Spleen (tissue), 11 donors: Measurements from ENCODE around the gene C10orf105. TPM values are rescaled to one million over a fixed set of nuclear protein-coding genes. Genes with fewer than 3 reads are reported as not detected.

Experiments
- DNase-seq: peaks from one replicate; pipeline ENCODE4 v3.0.0-alpha.2; 2020
- H3K27ac ChIP-seq, 8 donors: fragments of 200-600 bp; sonication (generic) in 7 of 8; 1 replicate in 4 of 8; 2 replicates in 4 of 8; pipeline versions ENCODE4 v1.5.0 to v1.8.0; 2016 to 2021; ENCODE audit warnings: inconsistent platforms in 4 of 8, mild to moderate bottlenecking in 4 of 8, moderate library complexity in 1 of 8
- H3K27me3 ChIP-seq, 7 donors: fragments of 200-600 bp; sonication (generic) in 6 of 7; replicated peaks in 1 of 7; 1 replicate in 4 of 7; 2 replicates in 3 of 7; pipeline versions ENCODE4 v1.5.0 to v1.8.0; 2016 to 2021; ENCODE audit warnings: inconsistent platforms in 3 of 7, mild to moderate bottlenecking in 1 of 7
- H3K36me3 ChIP-seq, 6 donors: fragments of 200-600 bp; sonication (generic) in 5 of 6; 1 replicate in 4 of 6; 2 replicates in 2 of 6; pipeline versions ENCODE4 v1.5.0 to v1.8.0; 2016 to 2021; ENCODE audit warnings: inconsistent platforms in 2 of 6
- H3K4me1 ChIP-seq, 6 donors: fragments of 200-600 bp; sonication (generic) in 5 of 6; 1 replicate in 3 of 6; 2 replicates in 3 of 6; pipeline versions ENCODE4 v1.5.0 to v1.8.0; 2016 to 2021; ENCODE audit warnings: inconsistent platforms in 3 of 6
- H3K4me3 ChIP-seq, 8 donors: fragments of 200-600 bp; sonication (generic) in 7 of 8; 1 replicate in 4 of 8; 2 replicates in 4 of 8; pipeline versions ENCODE4 v1.5.0 to v1.8.0; 2016 to 2021; ENCODE audit warnings: inconsistent platforms in 4 of 8, mild to moderate bottlenecking in 4 of 8, moderate library complexity in 2 of 8
- H3K9me3 ChIP-seq, 8 donors: fragments of 200-600 bp; sonication (generic) in 7 of 8; 1 replicate in 4 of 8; 2 replicates in 4 of 8; pipeline versions ENCODE4 v1.5.0 to v1.8.0; 2016 to 2021; ENCODE audit warnings: inconsistent platforms in 4 of 8
- CTCF ChIP-seq, 11 experiments: fragments of 200-600 bp in 7 of 11; fragments of 450-650 bp in 4 of 11; sonication (generic) in 4 of 11; IDR thresholded peaks in 8 of 11; conservative IDR thresholded peaks in 3 of 11; 1 replicate in 7 of 11; 2 replicates in 4 of 11; pipeline versions ENCODE4 v1.4.0 to v1.8.0; 2016 to 2021; ENCODE audit warnings: antibody characterized with exemption in 11 of 11, inconsistent platforms in 4 of 11, mild to moderate bottlenecking in 1 of 11
- POLR2A ChIP-seq, 3 donors: fragments of 450-650 bp; IDR thresholded peaks; one replicate each; pipeline ENCODE4 v1.5.1; 2017; ENCODE audit warnings: antibody characterized with exemption in 3 of 3, mild to moderate bottlenecking in 1 of 3
- POLR2AphosphoS5 ChIP-seq, 3 donors: sonication (generic); formaldehyde crosslinking; IDR thresholded peaks; one replicate each; pipeline ENCODE4 v1.5.1; 2017; ENCODE audit warnings: antibody characterized with exemption in 3 of 3
- WGBS, 5 donors: extraction: QIAGEN DNeasy Blood & Tissue Kit in 3 of 5; methylation state at CpG; one replicate each; pipeline versions ENCODE4 v1.1.5 to v1.1.7; 2013 to 2018; 5-methylcytosine and 5-hydroxymethylcytosine counted together
- intact Hi-C: fragments of 100-400 bp; cut with DNase I; formaldehyde crosslinking; loops from one replicate; pipeline ENCODE4 v1.15.0; 2023; ENCODE audit warnings: low total_unique reads
- polyA plus RNA-seq, 3 donors: library from polyadenylated mRNA; stranded (reverse); fragments of 200-250 nt; gene quantifications; one replicate each; pipeline ENCODE4 v1.2.1, GENCODE V29; 2013
- total RNA-seq, 7 donors: library from RNA; depleted of rRNA in 3 of 7; stranded (reverse); fragments of >200 nt in 3 of 7; fragmentation: NEBNext Ultra II Directional in 4 of 7; extraction: Animal tissue kit (Norgen Biotek cat#: 25700) in 4 of 7; gene quantifications; one replicate each; pipeline versions ENCODE4 v1.1.0 to v1.2.1, GENCODE V29; 2016 to 2021
- donor health status: healthy with polysubstance abuse.
- donor health status: DM: no; HTN: no; CAD: no; lungs with moderate emphysema.
- donor health status: DM: no; HTN: no; CAD: no.
- donor health status: Bipolar disorder and iron deficiency.
- donor health status: healthy.
- donor health status: DM: no; HTN: no; CAD: no.
- donor health status: DM: yes; HTN: yes; CAD: no.

The C10orf105 gene
- total and polyA plus RNA-seq, 10 donors: 0.08 to 4.4 (median 2.6) TPM

DNA sequence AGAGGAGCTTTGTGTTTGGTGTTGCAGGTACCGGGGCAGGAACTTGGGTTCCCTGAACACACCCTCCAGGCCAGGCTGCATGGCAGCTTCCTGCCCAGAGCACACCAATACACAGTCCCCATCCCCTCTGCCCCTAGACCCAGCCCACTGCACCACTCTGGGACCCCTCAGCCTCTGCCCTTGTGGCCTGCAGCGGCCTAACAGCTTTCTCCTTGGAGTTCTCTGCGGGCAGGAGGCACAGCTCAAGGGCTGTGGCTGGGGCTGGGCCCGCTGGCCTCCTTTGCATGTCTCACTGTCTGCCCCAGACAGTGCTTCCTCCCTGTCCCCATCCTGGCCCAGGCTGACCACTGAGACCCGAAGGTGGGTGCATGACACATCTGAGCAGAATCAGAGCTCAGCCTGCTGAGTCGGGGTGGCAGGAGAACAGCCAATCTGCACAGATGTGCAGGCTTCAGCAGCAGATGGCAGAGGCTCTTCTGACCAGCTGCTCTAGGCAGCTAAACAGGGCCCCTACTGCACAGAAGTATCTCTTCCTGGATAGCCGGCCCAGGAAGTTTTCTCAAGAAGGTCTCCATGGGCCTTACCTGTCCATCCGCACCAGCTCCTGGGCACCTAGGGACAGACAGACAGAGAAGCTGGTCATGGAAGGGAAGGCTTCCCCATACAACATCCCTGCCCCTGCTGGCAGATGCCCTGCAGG lies 33.0 kb upstream of the C10orf105 start:
- TF ChIP-seq POLR2A (IDR thresholded peaks at IDR 0.05): no peak
- no peak for TF ChIP-seq CTCF (IDR thresholded peaks at IDR 0.05 in 8 of 11, conservative IDR thresholded peaks at IDR 0.05 in 3 of 11)
- peak; percentile 56 to 79 (median 58) for TF ChIP-seq POLR2AphosphoS5 (IDR thresholded peaks at IDR 0.05)
- Histone ChIP-seq H3K4me1 (peaks cover 71 to 100% (median 98%) of the 10 kb centered on the region in 6 donors), H3K27ac (peak overlapping the region; percentile 66 to 98 (median 93)), H3K27me3 (no peaks in the 10 kb centered on the region), H3K36me3 (peaks cover 0 to 86% (median 39%) of the 10 kb centered on the region in 6 donors), H3K9me3 (no peaks in the 10 kb centered on the region), H3K4me3 (peak overlapping the region in 1 of 8 donors; percentile 50)
- 34 to 55% (median 48%) methylated on average over 7 to 8 of the region's 8 CpGs for WGBS, 5 donors
- peak; percentile 84 for DNase-seq
- intact Hi-C loops: no loop called here

DNA sequence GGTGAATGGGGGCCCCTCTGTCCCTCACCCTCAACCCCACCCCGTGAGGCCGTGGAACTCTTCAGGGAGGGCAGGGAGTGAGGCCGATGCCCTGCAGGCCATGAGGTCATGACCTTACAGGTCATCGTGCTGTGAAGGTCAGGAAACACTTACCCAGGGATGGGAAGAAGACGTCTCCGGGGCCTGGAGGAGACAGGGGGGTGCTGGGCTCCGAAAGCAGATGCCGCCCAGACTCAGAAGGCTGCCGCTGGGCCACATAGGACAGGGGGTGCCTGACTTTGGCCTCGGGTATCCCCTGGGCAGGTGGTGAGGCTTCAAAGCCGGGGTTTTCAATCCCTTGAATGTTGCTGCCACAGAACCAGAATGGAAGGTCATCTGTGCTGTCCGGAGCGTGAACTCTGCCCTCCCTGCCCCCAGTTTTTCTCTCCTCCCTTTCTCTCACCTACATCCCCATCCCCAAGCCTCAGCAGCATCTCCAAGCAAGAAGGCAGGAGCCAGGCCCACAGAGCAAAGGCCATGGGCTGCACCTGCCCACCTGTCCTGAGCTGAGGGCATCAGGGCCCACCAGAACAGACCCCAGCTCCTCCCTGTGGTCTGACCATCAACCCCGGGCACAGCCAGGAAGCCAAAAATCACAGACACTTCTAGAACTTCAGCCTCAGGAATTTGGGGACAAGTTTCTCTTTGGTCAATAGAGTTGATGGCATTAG lies 32.1 kb upstream of the C10orf105 start:
- Histone ChIP-seq H3K27ac (peak overlapping the region; percentile 66 to 98 (median 93)), H3K36me3 (peaks cover 0 to 79% (median 36%) of the 10 kb centered on the region in 6 donors)

DNA sequence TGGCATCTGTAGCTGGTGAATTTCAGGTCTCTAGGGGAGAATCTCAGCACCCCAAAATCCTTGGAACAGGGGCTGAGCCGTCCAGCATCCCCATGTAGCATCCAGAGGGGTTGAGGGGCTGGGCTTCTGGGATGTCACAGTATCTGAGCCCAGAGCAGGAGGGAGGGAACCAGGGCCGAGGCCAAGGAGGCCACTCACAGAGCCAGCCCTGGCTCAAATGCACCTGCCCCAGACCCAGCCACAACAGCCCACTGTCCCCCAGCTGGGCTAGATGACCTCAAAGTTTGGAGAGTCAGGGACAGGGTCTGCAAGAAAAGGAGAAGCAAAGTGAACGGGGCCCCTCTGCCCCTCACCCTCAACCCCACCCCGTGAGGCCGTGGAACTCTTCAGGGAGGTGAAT lies 31.4 kb upstream of the C10orf105 start:
- no peaks in the 10 kb centered on the region for H3K9me3 ChIP-seq
- H3K4me3 ChIP-seq: peak overlapping the region in 3 of 8 donors; percentile 1 to 50 (median 7)
- DNase-seq: peak; percentile 76
- no peaks in the 10 kb centered on the region for H3K27me3 ChIP-seq
- 59 to 85% (median 65%) methylated on average over 4 to 5 of the region's 5 CpGs for WGBS, 5 donors
- peaks cover 0 to 73% (median 36%) of the 10 kb centered on the region in 6 donors for H3K36me3 ChIP-seq
- H3K27ac ChIP-seq: peak overlapping the region; percentile 86 to 98 (median 93)
- TF ChIP-seq CTCF (IDR thresholded peaks at IDR 0.05 in 8 of 11, conservative IDR thresholded peaks at IDR 0.05 in 3 of 11) (no peak), POLR2AphosphoS5 (IDR thresholded peaks at IDR 0.05) (no peak), POLR2A (IDR thresholded peaks at IDR 0.05) (no peak)
- intact Hi-C loops: no loop called here
- H3K4me1 ChIP-seq: peaks cover 83 to 100% (median 98%) of the 10 kb centered on the region in 6 donors

More for the DNA sequence above, 32.1 kb upstream of the C10orf105 start:
- 77 to 88% (median 81%) methylated on average over 10 to 14 of the region's 14 CpGs for WGBS, 5 donors
- no peaks in the 10 kb centered on the region for H3K27me3 ChIP-seq
- H3K4me3 ChIP-seq: peak overlapping the region in 1 of 8 donors; percentile 50
- no peaks in the 10 kb centered on the region for H3K9me3 ChIP-seq
- intact Hi-C loops: no loop called here
- peaks cover 76 to 100% (median 98%) of the 10 kb centered on the region in 6 donors for H3K4me1 ChIP-seq
- peak; percentile 78 for DNase-seq
- no peak for TF ChIP-seq CTCF (IDR thresholded peaks at IDR 0.05 in 8 of 11, conservative IDR thresholded peaks at IDR 0.05 in 3 of 11)
- no peak for TF ChIP-seq POLR2A (IDR thresholded peaks at IDR 0.05)
- peak; percentile 29 to 62 (median 40) for TF ChIP-seq POLR2AphosphoS5 (IDR thresholded peaks at IDR 0.05)
